NCI-H2081 treated with DMSO at 0.1 percent for 48 hours (cell line): ENCODE data around the gene WNT7B.
"Not testable (repeated sequence)": the region's sequence is repeated elsewhere in the genome, so short reads cannot be mapped to it uniquely, and the experiment has no call there.

Experiments
- DNase-seq: peaks from one replicate; lab custom pipeline; 2025; lab: John Stamatoyannopoulos, UW

WNT7B gene

GRCh38 chr22:46008291-46008690 lies 31.3 kb upstream of the WNT7B start:
- no peak for DNase-seq

- peak; percentile 83 for DNase-seq
These were observed 30.9 kb upstream of the WNT7B start for GRCh38 chr22:46007848-46008261.

DNA sequence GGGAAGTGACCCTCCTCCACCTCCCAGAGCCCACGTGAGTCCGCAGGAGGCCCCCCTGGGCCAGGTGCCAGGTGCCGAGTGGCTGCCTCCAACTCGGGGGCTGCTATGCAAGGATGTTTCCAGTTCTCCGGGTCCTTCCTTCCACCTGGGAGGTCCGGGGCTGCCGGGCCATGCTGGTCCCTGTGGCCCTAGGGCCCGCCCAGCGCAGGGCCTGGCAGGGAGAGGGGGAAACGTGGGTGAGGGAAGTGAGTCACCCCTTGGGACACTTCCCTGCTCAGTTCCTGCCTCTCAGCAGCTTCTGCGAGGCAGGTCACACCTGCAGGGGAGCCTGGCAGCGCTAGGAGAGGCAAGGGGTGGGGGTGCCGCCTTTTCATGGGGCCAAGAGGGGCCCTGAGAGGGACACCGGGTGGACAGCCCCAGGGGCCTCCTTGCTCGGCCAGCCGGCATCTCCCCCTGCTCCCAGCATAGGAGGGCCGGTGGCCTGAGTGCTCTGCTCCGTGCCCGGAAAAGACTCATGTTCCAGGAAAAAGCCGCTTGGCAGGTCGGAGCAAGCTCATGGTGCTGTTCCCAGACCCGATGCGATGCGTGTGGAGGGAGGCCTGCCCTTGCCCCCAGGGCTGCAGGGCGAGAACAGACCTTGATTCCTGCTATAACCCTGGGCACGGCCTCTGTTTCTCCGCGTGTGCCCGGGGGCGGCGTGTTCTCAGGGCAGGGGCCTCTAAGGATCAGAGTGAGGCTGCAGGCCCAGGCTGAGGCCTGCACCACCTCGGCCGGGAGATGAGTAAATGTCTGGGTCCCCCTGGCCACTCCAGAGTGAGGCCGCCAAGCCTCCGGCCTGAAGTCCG lies 30.3 kb upstream of the WNT7B start:
- DNase-seq: no peak

- DNase-seq: no peak
These were observed 29.5 kb upstream of the WNT7B start for GRCh38 chr22:46006379-46007002.

GRCh38 chr22:46005116-46005705 lies 28.2 kb upstream of the WNT7B start:
- not testable (repeated sequence) for DNase-seq

DNA sequence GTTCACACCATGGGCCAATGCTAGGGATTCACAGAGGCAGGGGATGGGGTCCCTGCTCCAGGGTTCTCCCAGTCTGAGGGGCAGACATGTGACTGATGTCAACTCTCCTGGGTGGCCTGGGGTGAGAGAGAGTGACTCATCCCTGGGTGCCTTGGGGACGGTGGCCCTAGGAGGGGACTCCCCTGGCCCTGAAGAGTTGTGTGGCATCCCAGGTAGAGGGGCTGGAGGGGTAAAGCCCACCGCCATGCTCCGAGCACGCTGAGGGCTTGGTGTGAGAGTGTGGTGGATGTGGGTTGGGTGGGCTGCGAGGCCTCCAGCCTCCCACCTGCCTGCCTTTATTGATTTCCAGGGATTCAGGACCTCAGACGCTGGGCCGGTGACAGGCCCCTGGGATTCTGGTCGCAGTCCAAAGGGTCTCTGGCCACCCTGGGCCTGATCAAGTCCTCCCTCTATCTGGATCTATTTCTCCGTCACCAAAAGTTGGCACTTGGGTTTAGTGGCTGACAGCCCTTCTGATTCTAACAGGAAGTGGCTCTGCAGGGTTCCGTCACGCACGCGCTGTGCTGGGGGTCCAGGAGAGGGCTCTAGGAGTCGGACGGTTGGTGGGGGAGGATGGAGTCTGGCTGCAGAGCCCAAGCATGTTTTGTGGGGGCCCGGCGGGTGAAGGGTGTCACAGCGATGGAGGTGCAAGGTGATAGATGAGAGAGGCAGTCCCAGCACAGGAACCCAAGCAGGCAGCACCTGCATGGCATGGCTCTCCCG lies 27.3 kb upstream of the WNT7B start:
- DNase-seq: no peak

DNA sequence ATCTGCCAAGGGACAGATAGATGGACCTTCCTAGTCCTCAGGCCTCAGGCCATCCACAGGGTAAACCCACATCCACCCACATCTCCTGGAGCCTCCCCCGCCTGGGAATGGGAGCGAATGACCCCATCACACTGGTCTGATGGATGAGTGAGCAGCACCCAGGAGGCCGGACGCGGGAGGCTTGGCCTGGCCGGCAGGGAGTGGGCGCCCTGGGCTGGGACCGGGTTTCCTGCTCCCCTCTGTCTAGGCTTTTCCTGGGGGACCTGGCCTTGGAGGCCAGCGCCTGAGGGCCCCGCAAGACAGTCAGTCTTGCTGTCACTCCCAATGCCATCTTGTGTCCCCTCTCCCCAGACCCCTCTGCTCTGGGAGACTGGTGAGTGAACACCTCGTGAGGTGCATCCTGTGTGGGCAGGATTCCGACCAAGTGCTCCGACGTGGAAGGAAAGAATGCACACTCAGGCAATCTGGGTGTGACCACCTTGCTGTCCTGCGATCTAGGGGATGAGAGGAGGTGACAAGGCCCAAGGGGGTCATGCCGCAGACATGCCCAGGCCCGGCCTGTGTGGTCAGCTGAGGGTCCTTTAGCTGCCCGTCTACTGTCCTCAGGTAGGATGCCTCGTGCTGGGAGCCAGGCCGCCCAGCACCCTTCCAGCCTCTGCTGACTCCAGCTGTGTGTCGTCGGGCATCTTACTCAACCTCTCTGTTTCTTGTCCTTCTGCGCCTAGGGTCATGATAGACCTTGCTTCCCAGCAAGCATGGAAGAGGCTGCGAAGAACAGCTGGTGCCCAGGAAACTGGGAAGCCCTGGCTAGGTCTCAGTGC lies 26.5 kb upstream of the WNT7B start:
- no peak for DNase-seq

DNA sequence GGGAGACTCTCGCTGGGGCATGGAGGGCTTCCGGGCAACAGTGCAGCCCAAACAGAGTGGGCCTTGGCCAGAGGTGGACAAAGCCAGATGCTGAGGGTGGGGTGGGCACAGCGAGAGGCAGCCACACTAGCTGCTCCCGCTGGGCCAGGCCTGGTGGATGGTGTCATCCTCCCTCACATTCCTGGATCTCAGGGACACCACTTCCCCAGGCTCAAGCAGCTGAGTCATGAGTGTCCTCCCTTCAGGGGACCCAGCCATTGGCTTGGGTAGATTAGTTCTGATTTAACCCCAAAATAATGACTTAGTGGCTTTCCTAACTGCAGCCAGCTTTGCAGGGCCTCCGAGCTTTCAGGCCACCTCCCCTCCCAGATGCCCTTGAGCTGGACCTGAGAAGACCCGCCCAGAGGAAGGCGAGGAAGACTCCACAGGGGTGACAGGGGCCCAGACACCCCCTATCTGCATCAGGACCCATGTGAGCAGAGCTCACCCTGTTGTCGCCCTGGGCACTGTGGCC lies 25.9 kb upstream of the WNT7B start:
- no peak for DNase-seq

DNA sequence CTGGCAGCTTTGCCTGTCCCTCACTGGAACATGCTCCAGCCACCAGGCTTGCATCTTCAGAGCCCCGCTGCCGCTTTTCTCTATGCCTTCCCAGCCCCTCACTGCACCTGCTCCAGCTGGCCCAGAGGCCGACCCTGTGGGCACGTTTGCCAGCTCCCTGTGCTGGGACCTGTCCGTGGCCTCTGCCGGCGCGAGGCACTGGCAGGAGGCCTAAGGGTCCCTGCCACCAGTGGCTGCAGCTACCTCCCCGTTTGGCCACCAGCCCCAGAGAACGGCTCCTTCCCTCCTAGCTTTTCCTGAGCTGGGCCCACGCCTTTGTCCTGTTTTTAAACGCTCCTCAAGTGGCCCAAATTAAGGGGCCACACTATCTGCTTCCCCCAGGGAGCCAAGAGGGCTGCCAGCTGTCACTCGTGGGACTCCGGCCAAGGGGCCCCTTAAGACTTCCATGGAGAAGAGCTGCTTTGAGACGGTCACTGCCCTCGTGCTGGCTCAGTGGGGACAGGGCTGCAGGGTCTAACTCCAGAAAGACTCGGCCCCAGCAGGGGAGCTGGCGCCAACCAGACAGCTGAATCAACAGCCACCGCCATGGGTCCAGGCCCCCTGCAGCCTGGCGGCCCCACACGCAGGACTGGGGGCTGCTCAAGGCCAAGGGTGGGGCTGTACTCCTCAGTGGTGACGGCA lies 24.6 kb upstream of the WNT7B start:
- peak; percentile 65 for DNase-seq

DNA sequence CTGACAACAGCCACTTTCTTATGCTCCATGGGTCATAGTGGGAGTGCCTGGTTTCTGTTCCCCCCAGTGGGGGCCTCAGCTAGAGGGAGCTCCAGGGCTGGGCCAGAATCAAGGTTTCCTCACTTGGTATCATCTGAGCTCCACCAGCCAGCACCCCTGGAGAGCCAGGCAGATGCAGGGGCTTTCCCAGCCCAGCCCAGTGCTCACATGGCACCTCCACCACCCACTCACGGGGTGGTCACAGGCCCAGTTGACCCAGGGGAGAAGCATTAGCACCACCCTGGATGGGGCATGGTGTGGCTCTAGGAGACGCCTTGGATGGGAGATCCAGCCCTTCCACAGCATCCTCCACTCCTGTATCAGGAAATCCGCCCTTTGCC lies 24.1 kb upstream of the WNT7B start:
- no peak for DNase-seq

- DNase-seq: no peak
These were observed 23.4 kb upstream of the WNT7B start for GRCh38 chr22:46000081-46001027.

GRCh38 chr22:45999379-45999971 lies 22.5 kb upstream of the WNT7B start:
- DNase-seq: peak; percentile 78

- DNase-seq: no peak
These were observed 21.8 kb upstream of the WNT7B start for GRCh38 chr22:45998638-45999378.

DNA sequence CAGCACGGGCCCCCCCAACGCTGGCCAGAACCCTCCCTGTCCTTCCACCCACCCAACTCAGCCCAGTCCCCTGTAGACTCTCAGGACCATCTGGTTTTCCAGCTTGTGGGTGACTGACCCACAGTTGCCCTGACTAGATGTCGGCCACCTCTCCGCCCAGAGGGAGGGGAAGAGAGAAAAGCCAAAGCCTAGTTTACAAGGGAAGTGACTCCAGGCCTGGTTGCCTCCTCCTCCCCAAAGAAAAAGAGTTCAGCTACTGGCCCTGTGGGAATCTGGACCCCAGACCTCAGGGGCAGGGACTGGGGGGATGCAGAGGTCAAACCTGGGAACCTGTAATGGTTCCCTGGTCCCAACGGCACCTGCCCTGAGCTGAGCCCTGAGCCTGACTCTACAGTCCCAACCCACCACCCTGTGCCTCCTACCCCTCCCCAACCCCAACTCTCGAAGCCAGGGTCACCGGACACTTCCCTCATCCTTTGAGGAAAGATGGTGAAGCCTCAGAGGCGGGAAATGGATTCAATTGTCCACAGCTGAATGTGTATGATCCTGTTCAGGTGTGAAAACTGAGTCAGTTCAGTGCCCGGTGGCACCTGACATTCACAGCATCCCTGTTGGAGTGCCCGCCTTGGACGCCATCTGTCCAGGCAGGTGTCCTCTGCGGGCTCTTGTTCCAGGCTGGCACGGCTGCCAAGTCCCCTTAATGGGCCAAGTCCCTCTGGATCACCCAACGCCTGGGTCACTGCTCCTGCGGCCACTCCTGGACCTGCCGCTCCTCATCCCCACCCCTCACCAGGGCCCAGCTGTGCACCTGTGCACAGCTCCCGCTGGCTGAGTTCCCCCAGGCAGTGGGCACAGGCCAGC lies 21.0 kb upstream of the WNT7B start:
- no peak for DNase-seq

DNA sequence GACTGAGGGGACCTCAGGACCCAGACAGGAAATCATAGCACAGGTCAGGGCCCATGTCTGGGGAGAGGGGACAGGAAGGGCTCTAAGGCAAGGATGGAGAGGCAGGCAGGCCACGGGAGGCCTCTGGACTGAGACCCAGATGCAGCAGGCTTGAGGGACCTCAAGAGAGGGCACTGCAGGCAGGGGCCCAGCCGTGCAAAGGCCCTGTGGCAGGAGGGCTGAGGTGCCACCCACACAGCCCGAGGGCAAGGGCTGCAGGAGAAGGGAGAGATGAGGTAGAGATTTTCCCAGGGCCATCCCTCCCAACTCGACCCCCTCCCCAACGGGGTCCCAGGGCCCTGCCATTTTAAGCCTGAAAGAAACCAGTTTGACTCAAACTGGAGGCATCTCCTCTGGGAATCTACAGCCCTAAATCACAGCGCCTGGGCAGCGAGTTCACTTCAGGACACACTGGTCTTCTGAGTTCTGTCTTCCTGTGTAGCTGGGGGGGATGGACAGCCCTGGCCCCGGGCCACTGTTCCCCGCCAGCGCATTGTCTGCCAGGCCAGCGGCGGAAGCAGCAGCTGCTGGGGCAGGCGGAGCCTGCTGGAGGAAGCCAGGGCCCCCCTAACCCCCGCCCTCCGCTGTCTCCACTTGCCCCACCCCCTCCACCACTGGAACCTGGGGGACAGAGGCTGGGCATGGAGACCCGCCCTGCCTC lies 20.3 kb upstream of the WNT7B start:
- DNase-seq: peak; percentile 62

DNA sequence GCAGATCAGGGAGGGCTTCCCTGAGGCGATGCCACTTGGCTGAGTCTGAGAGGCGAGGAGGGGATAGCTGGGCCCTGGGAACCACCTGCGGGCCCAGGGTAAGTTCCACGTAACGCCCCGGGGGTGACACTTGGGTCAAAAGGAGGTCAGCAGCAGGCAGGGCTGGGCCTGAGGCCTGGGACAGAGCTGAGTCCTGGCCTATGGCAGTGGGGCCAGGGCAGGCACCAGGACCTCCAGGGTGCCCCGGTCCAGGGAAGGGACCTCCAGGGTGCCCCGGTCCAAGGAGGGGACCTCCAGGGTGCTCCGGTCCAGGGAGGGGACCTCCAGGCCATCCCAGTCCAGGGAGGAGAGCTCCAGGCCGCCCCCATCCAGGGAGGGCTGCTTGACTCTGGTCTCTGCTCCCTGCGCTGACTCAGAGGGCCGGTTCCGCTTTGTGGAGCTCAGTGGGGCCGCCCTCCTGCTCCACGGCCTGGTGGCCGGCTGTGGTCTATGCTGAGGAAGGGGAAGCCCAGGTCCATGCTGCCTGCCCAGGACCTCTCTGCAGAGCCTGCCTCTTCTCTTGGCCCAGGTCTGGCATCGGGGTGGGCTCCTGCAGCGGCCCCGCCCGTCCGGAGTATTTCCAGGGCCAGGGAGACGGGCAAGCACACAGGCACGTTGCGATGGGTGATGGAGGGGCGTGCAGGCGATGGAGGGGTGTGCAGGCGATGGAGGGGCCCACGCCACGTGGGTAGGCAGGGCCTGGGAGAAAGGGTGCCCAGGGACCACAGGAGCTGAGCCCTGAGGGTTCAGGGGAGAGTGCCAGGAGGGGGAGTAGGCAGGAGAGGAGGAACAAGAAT lies 19.5 kb upstream of the WNT7B start:
- DNase-seq: no peak
